AG04450 (cell line): ENCODE data around the gene HK3. TPM values are rescaled to one million over a fixed set of nuclear protein-coding genes. Genes with fewer than 3 reads are reported as not detected.

Experiments
- CTCF ChIA-PET: fragments of 300-600, 350-600 bp; formaldehyde crosslinking; extraction: SDS; loops from one replicate; lab custom pipeline; 2022; ENCODE audit warnings: antibody characterized with exemption, inconsistent platforms; lab: Charles Lee
- POLR2A ChIA-PET: fragments of 350-600 bp; formaldehyde crosslinking; extraction: SDS; loops from one replicate; lab custom pipeline; 2021; ENCODE audit warnings: antibody characterized with exemption, inconsistent platforms; lab: Yijun Ruan, JAX
- DNase-seq: peaks from one replicate; pipeline ENCODE4 v3.0.0-alpha.2; 2011; ENCODE audit warnings: low read depth, low spot score
- H3K27ac ChIP-seq: one replicate; pipeline ENCODE4 v1.5.1; 2012; ENCODE audit warnings: low read depth, low read length, control low read depth
- H3K27me3 ChIP-seq: one replicate; pipeline ENCODE4 v1.6.0; 2012; ENCODE audit warnings: low read length; ENCODE audit not compliant: control insufficient read depth, insufficient read depth
- H3K4me3 ChIP-seq: 2 replicates; pipeline ENCODE4 v1.5.1; 2011; ENCODE audit warnings: mild to moderate bottlenecking, low read depth, low read length, control low read depth
- H3K9me3 ChIP-seq: 2 replicates; pipeline ENCODE4 v1.5.1; 2012; ENCODE audit warnings: low read length; ENCODE audit not compliant: control insufficient read depth, insufficient read depth
- polyA plus RNA-seq: library from polyadenylated mRNA; depleted of rRNA; stranded (reverse); fragments of >200 nt; gene quantifications from 2 replicates; pipeline ENCODE4 v1.2.3, GENCODE V29; 2011
- TF ChIP-seq, protein P1 (sequence below): IDR thresholded peaks from 2 replicates; pipeline ENCODE4 v1.5.1; 2011; ENCODE audit warnings: low read depth, low read length, control low read depth, inconsistent platforms

Gene HK3
- polyA plus RNA-seq, 1 experiment = not detected

DNA sequence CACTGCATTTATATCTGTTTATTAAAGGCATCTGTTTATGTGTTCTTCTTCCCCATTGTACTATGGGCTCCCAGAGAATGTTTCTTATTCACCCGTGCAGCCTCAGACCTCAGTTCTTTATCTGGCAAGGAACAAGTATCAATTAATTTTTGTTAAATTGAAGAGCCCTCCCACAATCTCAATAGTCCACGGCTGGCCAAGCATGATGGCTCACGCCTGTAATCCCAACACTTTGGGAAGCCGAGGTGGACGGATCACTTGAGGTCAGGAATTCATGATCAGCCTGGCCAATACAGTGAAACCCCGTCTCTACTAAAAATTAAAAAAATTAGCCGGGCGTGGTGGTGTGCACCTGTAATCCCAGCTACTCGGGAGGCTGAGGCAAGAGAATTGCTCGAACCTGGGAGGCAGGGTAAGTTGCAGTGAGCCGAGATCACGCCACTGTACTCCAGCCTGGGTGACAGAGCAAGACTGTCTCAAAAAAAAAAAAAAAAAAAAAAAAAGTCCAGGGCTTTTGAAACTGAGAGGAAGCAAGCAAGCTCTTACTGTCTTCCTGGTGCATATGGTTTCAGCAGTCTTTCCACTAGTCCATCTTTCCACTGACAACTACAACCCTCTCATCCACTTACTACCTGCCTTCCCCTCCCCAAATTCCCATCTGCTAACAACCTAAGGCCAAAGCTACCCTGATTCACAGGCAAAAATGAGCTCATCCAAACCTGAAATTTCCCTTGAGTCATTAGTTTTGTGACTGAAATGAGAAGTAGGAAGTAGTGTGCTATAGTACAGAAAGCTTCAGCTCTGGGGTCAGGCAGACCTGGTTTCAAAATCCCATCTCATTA is 2.3 kb upstream of the HK3 start:
- CTCF ChIA-PET = interaction anchor here (0.7 to 2.4 kb wide), 4 partner anchors 28 to 388 kb away, joined by 5 to 16 read pairs (median 8); no protein-coding TSS in a partner anchor
- POLR2A ChIA-PET = no interaction called here
- Histone ChIP-seq H3K27ac (no peak overlapping the region), H3K4me3 (no peak overlapping the region), H3K27me3 (peaks cover 5% of the 10 kb centered on the region), H3K9me3 (no peaks in the 10 kb centered on the region)
- TF ChIP-seq, protein P1, sequence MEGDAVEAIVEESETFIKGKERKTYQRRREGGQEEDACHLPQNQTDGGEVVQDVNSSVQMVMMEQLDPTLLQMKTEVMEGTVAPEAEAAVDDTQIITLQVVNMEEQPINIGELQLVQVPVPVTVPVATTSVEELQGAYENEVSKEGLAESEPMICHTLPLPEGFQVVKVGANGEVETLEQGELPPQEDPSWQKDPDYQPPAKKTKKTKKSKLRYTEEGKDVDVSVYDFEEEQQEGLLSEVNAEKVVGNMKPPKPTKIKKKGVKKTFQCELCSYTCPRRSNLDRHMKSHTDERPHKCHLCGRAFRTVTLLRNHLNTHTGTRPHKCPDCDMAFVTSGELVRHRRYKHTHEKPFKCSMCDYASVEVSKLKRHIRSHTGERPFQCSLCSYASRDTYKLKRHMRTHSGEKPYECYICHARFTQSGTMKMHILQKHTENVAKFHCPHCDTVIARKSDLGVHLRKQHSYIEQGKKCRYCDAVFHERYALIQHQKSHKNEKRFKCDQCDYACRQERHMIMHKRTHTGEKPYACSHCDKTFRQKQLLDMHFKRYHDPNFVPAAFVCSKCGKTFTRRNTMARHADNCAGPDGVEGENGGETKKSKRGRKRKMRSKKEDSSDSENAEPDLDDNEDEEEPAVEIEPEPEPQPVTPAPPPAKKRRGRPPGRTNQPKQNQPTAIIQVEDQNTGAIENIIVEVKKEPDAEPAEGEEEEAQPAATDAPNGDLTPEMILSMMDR = no peak
- DNase-seq = no peak

DNA sequence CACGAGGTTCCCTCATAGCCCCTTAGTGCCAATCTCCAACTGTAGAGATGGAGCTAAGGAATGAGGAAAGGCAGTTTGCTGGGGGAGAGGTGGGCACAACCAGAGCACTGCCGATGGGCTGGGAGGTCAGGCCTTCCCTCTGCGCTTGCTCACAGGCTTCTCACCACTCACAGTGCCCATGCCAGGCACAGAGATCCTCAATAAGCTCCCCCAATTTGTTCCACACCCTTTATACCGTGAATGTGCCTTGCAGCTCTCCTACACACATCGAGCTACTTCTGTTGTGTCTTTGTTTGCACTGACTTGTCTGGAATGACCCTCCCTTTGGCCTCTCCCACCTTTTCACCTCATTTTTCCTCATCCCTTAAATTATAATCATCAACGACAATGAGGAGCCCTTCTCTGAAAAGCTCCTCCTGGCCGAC is 1.6 kb upstream of the HK3 start:
- no peak for DNase-seq
- TF ChIP-seq, protein P1 = no peak
- ChIA-PET POLR2A (no interaction called here), CTCF (interaction anchor here (0.9 kb wide), 1 partner anchor 240 kb away, joined by 9 read pairs; no protein-coding TSS in a partner anchor)
- Histone ChIP-seq H3K27ac (no peak overlapping the region), H3K9me3 (no peaks in the 10 kb centered on the region), H3K27me3 (peaks cover 5% of the 10 kb centered on the region), H3K4me3 (no peak overlapping the region)

GRCh38 chr5:176899946-176900779 is 1.0 kb upstream of the HK3 start:
- H3K27ac ChIP-seq = no peak overlapping the region
- POLR2A ChIA-PET = no interaction called here
- H3K9me3 ChIP-seq = no peaks in the 10 kb centered on the region
- H3K27me3 ChIP-seq = peaks cover 10% of the 10 kb centered on the region
- TF ChIP-seq, protein P1 = no peak
- CTCF ChIA-PET = interaction anchor here (0.9 kb wide), 1 partner anchor 239 kb away, joined by 9 read pairs; no protein-coding TSS in a partner anchor
- DNase-seq = no peak
- no peak overlapping the region for H3K4me3 ChIP-seq

DNA sequence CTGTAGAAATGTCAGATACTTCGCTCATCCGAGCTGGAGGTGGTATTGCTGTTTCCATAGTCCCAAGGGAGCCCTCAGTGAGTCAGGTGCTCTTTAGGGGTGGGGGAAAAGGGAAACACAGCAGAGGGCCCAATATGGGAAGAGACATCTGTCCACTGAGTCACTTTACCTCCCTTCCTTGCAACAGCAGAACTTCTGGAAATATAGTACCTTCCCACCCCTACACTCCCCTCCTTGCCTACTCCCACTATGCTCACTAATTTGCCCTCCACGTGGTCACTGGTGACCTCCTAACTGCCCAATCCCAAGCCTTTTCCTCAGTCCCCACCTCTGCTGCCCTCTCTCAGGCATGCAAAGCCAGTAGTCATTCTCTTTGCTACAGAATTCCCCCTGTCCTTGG is 1.9 kb downstream of the HK3 start:
- POLR2A ChIA-PET = no interaction called here
- H3K9me3 ChIP-seq = no peaks in the 10 kb centered on the region
- TF ChIP-seq, protein P1 = no peak
- no peak for DNase-seq
- H3K27ac ChIP-seq = no peak overlapping the region
- H3K27me3 ChIP-seq = peaks cover 24% of the 10 kb centered on the region
- CTCF ChIA-PET = interaction anchor here (1.5 kb wide), 1 partner anchor 237 kb away, joined by 7 read pairs; no protein-coding TSS in a partner anchor
- no peak overlapping the region for H3K4me3 ChIP-seq
